Measurements from ENCODE around the gene STAC.

STAC gene

DNA sequence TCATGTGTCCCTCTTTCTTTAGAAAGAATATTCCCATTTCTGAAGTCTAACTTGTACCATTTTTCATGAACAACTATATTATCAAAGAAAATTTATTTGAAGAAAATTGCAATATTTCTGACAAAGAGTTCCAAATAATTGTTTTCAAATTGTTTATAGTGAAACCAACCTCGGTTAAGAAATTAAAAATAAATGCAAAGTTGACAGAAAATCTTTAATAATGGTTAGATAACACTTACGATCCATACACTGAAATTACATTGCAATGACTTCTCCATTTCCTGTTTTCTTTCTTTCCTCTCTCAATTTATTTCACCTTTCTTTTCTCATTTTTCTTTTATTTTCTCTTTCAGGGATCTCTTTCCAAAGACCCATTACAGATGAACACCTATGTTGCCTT lies 125.1 kb downstream of the STAC start:
- no peak overlapping the region for H3K27ac ChIP-seq
- no peak for DNase-seq (ENCODE audit: low read depth, low spot score)

DNA sequence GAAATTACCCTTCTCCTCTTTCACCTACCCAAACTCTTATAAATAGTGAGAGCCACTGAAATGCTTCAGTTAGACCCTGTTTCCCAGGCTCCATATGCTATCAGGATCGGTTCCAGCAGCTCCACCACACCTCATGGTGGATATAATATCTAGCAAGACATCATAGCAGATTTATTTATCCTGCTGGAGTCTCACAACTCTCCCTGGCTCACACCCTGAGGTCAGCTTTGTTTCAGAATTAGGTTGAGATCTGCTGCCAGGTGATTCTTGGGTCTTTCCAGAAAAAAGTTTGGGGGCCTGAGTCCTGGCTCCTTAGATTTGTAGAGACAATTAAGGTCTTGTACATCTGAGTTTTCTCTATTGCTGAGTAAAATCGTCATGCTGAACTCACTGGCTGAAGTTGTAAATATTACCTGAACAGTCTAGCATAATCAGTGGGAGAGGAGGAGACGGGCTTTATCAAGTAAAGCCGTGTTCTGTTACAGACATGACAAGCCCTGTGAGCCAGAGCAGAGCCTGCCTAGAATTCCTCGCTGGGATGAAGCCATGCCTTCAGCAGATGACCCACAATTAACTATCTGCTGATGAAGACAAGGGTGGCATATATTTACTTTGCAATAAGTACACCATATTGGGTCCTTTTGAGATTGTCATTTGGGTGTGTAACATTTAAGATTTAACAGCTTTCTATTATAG lies 131.6 kb downstream of the STAC start:
- H3K27ac ChIP-seq = no peak overlapping the region
- DNase-seq (ENCODE audit: low read depth, low spot score) = no peak

DNA sequence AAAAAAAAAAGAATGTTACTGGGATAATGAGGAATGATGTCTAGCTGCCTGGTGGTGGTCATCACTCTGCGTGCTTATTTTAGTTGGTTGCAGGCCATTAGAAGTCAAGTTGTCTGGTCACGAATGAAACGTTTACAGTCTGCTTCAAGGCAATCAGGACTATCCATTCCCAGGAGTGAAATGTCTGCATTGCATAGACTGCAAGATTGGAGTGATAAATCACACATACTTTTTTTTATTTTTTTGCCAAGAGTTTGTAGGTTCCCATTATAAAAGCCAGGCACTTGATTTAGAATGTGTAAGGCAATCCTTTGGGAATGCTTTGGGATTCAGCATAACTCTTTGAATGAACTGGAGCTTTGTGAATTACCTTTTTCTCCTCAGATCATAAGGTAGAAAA lies 132.3 kb downstream of the STAC start:
- DNase-seq (ENCODE audit: low read depth, low spot score) = no peak
- no peak overlapping the region for H3K27ac ChIP-seq

- DNase-seq (ENCODE audit: low read depth, low spot score) = peak; percentile 39
- no peak overlapping the region for H3K27ac ChIP-seq
These were observed 133.9 kb downstream of the STAC start for GRCh38 chr3:36514171-36514570.

GRCh38 chr3:36519682-36520081 lies 139.4 kb downstream of the STAC start:
- no peak for DNase-seq (ENCODE audit: low read depth, low spot score)
- no peak overlapping the region for H3K27ac ChIP-seq

DNA sequence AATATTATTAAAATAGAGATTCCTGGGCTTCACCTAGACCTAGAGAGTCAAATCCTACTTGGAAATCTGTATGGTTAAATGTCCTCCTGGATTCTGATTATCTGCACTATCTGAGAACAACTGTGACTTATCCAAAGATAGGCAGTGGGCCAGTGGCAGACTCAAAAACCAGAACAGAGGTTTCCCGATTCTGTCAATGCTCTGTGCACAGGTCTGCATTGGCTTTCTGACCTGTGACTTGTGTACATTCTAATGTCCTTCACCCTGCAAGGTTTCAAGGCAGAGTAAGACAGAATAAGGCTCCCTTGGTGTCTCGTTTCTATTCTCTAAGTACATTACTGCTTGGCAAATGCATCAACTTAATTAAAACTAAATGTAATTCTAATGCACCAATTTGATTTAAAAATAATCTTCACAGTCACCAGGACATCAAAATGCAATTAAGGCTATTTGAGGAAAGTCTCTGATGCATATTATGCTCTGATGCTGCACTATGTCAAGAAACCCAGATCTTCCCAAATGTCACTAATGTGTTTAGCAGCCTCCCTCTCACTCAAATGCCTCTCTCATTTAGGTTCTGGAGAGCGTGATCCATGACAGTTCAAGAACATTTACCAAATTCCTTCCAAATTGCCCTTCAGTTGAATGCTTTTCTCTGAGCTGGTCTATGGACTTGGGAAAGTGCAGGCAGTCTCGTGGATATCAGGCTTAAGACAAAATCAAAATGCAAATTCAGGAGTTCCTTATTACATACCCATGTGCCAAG lies 140.1 kb downstream of the STAC start:
- no peak for DNase-seq (ENCODE audit: low read depth, low spot score)
- H3K27ac ChIP-seq = no peak overlapping the region

DNA sequence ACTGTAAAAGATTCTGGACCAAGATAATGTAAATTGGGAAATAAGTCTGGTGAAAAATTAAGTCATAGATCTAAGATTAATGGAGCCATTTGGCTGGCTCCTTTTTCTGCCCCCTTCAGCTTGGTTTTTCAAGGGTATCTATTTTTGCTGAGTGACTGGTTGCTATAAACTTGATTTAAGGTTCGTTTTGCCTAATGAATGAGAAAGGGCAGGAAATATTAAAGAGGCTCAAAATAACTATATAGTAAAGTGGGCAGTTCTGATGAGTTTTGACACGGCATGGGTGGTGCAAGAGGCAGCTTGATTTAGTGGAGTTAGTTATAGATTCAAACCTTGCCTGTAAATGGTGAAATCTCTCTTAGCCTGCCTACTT lies 140.7 kb downstream of the STAC start:
- no peak for DNase-seq (ENCODE audit: low read depth, low spot score)
- H3K27ac ChIP-seq = no peak overlapping the region

DNA sequence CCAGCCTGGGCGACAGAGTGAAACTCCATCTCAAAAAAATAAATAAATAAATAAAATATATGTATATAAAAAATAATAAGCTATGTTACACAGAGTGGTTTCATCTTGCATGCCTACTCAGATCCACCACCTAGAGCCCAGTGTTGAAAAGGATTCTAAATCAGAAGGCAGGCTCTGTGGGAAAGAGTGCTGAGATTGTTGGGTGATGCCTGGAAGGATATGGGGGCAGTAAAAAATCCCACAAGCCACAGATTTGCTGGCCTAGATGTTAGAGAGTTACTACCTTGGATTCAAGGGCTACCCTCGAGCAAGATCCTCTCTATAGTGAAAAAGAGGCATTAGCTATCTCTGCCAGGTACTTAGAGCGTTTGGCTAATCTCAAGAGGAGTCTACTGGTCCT lies 144.3 kb downstream of the STAC start:
- DNase-seq (ENCODE audit: low read depth, low spot score) = no peak
- no peak overlapping the region for H3K27ac ChIP-seq

- H3K27ac ChIP-seq = no peak overlapping the region
- DNase-seq (ENCODE audit: low read depth, low spot score) = peak; percentile 48
These were observed 145.0 kb downstream of the STAC start for GRCh38 chr3:36525115-36525801.

DNA sequence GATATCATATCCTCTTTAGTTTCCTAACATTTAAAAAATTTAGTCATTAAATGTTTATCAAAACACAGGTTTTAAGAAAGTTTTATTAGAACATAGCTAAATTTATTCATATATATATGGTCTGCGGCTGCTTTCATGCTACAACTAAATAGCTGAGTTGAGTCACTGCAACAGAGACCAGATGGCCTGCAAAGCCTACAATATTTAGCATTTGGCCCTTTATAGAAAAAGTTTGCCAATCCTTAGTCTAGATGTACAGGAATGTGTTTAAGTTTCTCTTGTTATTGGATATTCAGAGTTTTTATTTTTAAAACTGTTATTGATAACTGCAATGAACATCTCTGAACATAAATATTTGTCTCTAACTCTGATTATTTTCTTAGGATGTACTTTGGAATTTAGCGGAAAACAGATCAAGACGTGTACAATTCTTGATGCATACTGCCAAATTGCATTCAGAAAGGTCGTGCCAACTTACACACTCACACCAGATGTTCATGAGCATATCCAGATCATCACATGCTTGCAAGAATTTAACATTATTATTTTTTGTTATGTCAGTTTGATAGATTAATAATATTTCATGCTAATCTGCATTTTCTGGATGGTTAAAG lies 157.9 kb downstream of the STAC start:
- no peak overlapping the region for H3K27ac ChIP-seq
- DNase-seq (ENCODE audit: low read depth, low spot score) = no peak

GRCh38 chr3:36540888-36541518 lies 160.7 kb downstream of the STAC start:
- no peak for DNase-seq (ENCODE audit: low read depth, low spot score)
- H3K27ac ChIP-seq = no peak overlapping the region

- H3K27ac ChIP-seq = no peak overlapping the region
- no peak for DNase-seq (ENCODE audit: low read depth, low spot score)
These were observed 161.9 kb downstream of the STAC start for GRCh38 chr3:36542186-36542585.

DNA sequence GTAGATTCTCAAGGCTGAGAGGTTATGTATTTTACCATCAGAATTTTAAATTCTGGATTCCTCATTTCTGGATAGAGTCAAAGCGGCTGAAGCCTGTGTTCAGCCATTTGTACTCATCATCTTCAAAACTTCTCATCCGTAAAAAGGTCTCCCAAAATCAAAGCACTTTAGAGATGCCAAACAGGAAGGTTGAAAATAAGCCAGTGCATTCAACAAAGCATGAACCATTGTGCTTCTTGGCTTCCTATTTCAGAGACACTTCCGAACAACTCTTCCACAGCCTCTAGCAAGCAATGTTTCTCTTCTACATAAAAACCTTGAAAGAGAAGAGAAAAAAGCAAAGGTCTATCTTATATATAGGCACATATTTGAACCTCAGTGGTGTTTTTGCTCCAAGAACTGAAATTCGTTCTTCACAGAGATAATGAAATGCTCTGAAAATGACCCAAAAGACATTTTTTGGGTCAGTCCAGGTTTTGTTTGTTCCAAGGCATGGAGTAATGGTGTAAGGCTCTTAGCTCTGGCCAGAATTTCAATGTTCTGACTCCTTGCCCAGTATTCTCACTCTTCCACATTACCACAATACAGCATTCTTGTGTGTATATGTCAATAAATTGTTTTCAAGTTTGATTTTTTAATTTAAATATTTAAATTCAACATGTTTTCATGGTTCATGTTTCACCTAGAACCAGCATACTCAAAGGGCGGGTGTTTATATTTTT lies 163.1 kb downstream of the STAC start:
- no peak for DNase-seq (ENCODE audit: low read depth, low spot score)
- no peak overlapping the region for H3K27ac ChIP-seq

DNA sequence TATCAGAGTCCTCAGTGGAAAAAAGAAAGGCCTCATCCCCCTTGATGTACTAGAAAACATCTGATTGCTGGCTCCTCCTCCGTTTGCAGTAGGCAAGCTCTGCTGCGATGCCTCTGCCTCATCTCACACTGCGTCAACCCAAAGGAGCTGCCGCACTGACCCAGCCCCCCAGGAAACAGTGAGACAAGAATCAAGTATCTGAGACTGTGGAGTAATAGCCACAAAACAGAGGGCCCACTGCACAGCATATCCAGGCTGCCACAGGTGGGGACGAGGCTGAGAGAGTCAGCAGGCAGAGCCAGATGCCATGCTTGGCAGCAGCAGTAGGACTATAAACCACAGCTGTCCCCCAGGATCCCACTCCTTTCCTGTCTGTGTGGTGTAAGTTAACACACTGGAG lies 165.9 kb downstream of the STAC start:
- no peak for DNase-seq (ENCODE audit: low read depth, low spot score)
- H3K27ac ChIP-seq = no peak overlapping the region

DNA sequence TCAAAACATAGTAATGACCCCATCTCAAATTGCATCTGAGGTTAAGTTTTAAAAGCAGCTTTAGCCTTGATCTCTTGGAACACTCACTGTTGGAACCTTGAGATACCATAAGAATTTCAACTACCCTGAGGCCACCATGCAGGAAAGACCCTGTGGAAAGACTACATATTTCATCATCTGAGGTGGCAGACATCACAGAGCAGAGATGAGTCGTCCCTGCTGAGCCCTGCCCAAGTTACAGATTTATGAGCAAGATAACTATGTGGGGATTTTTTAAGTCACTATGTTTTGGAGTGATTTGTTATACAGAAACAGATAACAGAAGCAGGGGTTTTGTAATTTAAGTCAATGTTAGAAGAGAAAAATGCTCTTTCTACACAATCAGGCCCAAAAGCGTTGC lies 168.4 kb downstream of the STAC start:
- H3K27ac ChIP-seq = no peak overlapping the region
- no peak for DNase-seq (ENCODE audit: low read depth, low spot score)

- no peak for DNase-seq (ENCODE audit: low read depth, low spot score)
- no peak overlapping the region for H3K27ac ChIP-seq
These were observed 176.9 kb downstream of the STAC start for GRCh38 chr3:36557021-36557707.

DNA sequence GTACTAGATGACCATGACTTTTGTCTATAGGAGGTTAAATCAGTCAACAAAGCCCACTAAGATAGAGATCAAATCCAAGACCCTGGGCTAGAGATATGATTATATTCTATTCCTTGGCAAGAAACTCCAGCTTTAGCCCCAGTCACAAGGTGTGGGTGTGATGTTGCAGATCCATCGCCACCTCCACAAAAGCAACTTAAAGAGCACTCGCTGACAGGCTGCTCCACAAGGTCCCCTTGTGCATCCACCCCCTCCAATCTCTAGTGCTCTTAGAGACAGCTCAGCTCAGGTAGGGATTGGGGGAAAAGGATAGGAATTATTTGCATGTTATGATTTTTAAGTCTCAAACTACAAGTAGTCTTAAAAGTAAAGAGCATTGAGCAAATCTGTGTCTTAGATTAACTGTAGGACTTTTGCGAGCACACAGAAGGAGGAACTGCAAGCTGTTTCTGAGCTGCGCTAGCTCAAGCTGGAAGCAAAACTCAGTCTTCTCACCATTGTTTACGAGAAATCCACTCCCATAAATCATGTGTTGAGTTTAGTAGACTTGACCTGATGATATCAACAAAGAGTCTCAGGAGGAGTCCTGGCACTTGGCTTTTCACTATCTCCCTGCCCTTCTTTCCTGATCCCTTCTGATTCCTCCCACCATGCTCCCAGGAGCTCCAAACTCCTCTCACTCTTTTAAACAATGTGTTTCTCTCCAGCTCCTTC lies 177.6 kb downstream of the STAC start:
- no peak overlapping the region for H3K27ac ChIP-seq
- no peak for DNase-seq (ENCODE audit: low read depth, low spot score)

GRCh38 chr3:36558961-36559360 lies 178.7 kb downstream of the STAC start:
- DNase-seq (ENCODE audit: low read depth, low spot score) = no peak

DNA sequence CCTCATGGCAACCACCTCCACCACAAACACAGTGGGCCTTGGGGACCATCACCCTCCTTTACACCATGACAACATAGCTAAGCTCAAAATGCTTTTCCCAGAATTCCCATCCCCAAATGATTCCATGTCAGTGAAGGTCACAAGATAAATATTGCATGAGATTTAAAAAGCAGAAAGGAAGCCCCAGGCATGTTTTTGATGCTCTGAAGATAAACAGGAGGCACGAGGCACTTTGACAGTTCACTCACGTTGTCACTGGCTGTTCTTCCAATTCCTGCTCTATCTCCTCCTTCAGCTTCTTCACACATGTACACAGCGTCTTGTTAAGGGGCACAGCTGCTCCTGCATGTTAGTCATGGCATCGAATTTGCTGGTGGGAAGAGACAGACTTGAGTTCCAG lies 180.4 kb downstream of the STAC start:
- DNase-seq (ENCODE audit: low read depth, low spot score) = no peak
- H3K27ac ChIP-seq = no peak overlapping the region

More at GRCh38 chr3:36558961-36559360, 178.7 kb downstream of the STAC start:
- no peak overlapping the region for H3K27ac ChIP-seq
